ENCODE results near the gene ZNF423. TPM values are rescaled to one million over a fixed set of nuclear protein-coding genes. Genes with fewer than 3 reads are reported as not detected.

ZNF423 gene
- total RNA-seq, 1 experiment from 2014 or later = 0.49 TPM

DNA sequence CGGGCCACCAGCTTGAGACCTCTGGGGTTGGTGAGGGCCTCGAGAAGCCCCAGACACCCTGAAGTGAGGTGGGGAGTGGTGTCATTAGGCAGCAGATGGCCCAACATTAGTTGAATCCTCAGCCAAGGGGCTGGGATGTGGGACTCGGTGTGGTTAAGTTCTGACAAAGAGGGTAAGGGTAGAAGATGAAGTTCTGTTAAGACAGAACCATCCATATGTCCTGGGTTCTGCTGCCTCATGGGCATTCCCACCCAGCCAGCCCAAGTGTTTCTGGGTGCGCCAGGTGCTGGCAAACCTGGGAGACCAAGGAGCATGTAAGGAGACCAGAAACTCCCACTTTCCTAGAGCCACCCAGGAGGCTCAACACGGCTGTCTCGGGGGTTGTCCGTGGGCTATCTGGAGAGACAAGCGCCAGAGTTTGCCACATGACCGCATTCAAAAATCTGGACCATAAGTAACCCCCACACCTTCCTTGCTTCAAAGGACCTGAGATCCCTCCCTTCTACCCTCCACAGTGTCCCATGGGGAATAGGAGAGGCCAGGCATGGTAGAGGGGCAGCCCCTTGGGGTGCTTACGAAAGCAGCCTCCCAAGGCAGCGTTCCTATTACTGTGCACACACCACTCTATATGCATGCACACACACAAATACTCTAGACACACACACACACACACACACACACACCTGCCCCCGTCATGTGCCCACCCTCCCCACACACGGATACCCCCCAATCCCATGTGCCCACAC lies 353.6 kb downstream of the ZNF423 start:
- BruUV-seq (replicated peaks) = no TSS peak
- DNase-seq (ENCODE audit: low read depth, low spot score) (no peak), ATAC-seq (no peak)
- intact Hi-C loops (cut with micrococcal nuclease; ENCODE audit: unreplicated experiment) (no loop called here), in situ Hi-C loops (cut with HindIII; ENCODE audit: low pct_unique_long_range_greater_than_20kb, low sequenced_read_pairs) (no loop called here)
- Histone ChIP-seq H3K36me3 (ENCODE audit: control insufficient read depth, insufficient read depth, low read length) (no peaks in the 10 kb centered on the region), H3K9me3 (ENCODE audit: control insufficient read depth, insufficient read depth, low read depth, low read length) (no peaks in the 10 kb centered on the region), H3K27ac (ENCODE audit: low read length) (no peak overlapping the region), H3K4me3 (ENCODE audit: low read depth in 2 of 2, low read length in 2 of 2) (no peak overlapping the region), H3K4me1 (ENCODE audit: control insufficient read depth, insufficient read depth, low read length) (no peaks in the 10 kb centered on the region), H3K27me3 (ENCODE audit: control insufficient read depth, insufficient read depth, low read length) (no peaks in the 10 kb centered on the region)
- TF ChIP-seq SIN3A (IDR thresholded peaks at IDR 0.05; ENCODE audit: borderline replicate concordance, insufficient read depth, low read depth, low read length) (no peak), POLR2AphosphoS5 (IDR thresholded peaks at IDR 0.05; ENCODE audit: low read depth, low read length) (no peak), TCF7L2 (IDR thresholded peaks at IDR 0.05; ENCODE audit: low read depth, low read length) (no peak)
- TF ChIP-seq, protein P1, sequence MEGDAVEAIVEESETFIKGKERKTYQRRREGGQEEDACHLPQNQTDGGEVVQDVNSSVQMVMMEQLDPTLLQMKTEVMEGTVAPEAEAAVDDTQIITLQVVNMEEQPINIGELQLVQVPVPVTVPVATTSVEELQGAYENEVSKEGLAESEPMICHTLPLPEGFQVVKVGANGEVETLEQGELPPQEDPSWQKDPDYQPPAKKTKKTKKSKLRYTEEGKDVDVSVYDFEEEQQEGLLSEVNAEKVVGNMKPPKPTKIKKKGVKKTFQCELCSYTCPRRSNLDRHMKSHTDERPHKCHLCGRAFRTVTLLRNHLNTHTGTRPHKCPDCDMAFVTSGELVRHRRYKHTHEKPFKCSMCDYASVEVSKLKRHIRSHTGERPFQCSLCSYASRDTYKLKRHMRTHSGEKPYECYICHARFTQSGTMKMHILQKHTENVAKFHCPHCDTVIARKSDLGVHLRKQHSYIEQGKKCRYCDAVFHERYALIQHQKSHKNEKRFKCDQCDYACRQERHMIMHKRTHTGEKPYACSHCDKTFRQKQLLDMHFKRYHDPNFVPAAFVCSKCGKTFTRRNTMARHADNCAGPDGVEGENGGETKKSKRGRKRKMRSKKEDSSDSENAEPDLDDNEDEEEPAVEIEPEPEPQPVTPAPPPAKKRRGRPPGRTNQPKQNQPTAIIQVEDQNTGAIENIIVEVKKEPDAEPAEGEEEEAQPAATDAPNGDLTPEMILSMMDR (IDR thresholded peaks at IDR 0.05) = no peak
- TF ChIP-seq, protein P2, sequence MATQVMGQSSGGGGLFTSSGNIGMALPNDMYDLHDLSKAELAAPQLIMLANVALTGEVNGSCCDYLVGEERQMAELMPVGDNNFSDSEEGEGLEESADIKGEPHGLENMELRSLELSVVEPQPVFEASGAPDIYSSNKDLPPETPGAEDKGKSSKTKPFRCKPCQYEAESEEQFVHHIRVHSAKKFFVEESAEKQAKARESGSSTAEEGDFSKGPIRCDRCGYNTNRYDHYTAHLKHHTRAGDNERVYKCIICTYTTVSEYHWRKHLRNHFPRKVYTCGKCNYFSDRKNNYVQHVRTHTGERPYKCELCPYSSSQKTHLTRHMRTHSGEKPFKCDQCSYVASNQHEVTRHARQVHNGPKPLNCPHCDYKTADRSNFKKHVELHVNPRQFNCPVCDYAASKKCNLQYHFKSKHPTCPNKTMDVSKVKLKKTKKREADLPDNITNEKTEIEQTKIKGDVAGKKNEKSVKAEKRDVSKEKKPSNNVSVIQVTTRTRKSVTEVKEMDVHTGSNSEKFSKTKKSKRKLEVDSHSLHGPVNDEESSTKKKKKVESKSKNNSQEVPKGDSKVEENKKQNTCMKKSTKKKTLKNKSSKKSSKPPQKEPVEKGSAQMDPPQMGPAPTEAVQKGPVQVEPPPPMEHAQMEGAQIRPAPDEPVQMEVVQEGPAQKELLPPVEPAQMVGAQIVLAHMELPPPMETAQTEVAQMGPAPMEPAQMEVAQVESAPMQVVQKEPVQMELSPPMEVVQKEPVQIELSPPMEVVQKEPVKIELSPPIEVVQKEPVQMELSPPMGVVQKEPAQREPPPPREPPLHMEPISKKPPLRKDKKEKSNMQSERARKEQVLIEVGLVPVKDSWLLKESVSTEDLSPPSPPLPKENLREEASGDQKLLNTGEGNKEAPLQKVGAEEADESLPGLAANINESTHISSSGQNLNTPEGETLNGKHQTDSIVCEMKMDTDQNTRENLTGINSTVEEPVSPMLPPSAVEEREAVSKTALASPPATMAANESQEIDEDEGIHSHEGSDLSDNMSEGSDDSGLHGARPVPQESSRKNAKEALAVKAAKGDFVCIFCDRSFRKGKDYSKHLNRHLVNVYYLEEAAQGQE (IDR thresholded peaks at IDR 0.05; ENCODE audit: insufficient read depth in 1 of 2, low read depth in 2 of 2, low read length in 1 of 2) = no peak
- CTCF ChIA-PET = no interaction called here
- POLR2A ChIA-PET = no interaction called here

DNA sequence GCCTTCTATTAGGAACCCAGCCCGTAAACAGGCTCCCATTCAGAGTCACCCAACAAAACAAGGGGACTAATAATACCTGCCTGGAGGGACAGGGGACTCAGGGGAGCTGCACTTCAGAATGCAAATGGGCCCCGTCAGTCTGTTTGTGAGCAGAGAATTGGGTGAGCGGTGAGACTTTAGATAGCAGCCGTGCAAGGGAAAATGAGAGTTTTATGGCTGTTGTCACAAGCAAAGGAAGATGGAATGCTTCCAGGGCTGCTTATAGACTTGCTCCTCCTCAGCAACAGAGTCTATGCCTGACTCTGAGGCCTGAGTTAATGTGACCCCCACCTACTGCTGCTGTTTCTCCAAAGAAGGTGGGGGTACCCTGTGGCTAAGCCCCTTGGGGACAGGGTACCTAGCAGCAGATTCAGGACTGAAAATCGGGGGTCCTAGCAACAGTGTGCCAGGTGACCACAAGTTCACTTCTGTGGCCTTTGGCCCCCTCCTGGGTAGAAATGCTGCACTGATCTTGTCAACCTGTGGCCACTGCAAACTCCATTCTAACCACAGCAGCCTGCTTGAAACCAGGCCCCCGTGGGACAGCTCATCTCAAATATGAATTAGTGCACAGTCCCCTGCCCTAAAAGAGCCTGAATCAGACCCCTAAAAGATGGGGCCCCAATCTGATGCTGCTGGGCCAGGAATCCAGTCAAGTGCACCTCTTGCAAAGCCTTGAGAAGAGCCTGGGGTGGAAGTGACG lies 355.9 kb downstream of the ZNF423 start:
- no TSS peak for BruUV-seq (replicated peaks)
- Histone ChIP-seq H3K4me1 (ENCODE audit: control insufficient read depth, insufficient read depth, low read length) (no peaks in the 10 kb centered on the region), H3K36me3 (ENCODE audit: control insufficient read depth, insufficient read depth, low read length) (no peaks in the 10 kb centered on the region), H3K4me3 (ENCODE audit: low read depth in 2 of 2, low read length in 2 of 2) (no peak overlapping the region), H3K27me3 (ENCODE audit: control insufficient read depth, insufficient read depth, low read length) (no peaks in the 10 kb centered on the region), H3K27ac (ENCODE audit: low read length) (no peak overlapping the region), H3K9me3 (ENCODE audit: control insufficient read depth, insufficient read depth, low read depth, low read length) (no peaks in the 10 kb centered on the region)
- in situ Hi-C loops (cut with HindIII; ENCODE audit: low pct_unique_long_range_greater_than_20kb, low sequenced_read_pairs) = no loop called here
- ATAC-seq (no peak), DNase-seq (ENCODE audit: low read depth, low spot score) (no peak)
- CTCF ChIA-PET = no interaction called here
- POLR2A ChIA-PET = no interaction called here
- TF ChIP-seq SIN3A (IDR thresholded peaks at IDR 0.05; ENCODE audit: borderline replicate concordance, insufficient read depth, low read depth, low read length) (no peak), TCF7L2 (IDR thresholded peaks at IDR 0.05; ENCODE audit: low read depth, low read length) (no peak), POLR2AphosphoS5 (IDR thresholded peaks at IDR 0.05; ENCODE audit: low read depth, low read length) (no peak)
- TF ChIP-seq, protein P2 (IDR thresholded peaks at IDR 0.05; ENCODE audit: insufficient read depth in 1 of 2, low read depth in 2 of 2, low read length in 1 of 2) = no peak
- TF ChIP-seq, protein P1 (IDR thresholded peaks at IDR 0.05) = no peak
- intact Hi-C loops (cut with micrococcal nuclease; ENCODE audit: unreplicated experiment) = no loop called here
